ENCODE measurements around the gene MRPL12. TPM values are rescaled to one million over a fixed set of nuclear protein-coding genes. Genes with fewer than 3 reads are reported as not detected.

The MRPL12 gene
- total and polyA plus RNA-seq, 2 of the 8 experiments (the other 6 are each of a cell fraction or from before 2014, with no cell fraction given): 120 to 141 TPM

GRCh38 chr17:81716674-81716996, 13.5 kb downstream of the MRPL12 start:
- Histone ChIP-seq H4K91ac (replicated peaks; ENCODE audit: insufficient read length, low read length) (no peak overlapping the region), H4K20me1 (replicated peaks in 1 of 2; ENCODE audit: control insufficient read depth in 1 of 2, insufficient read depth in 2 of 2, low read length in 2 of 2) (peaks cover 3 to 10% of the 10 kb centered on the region in 2 experiments), H3K23ac (ENCODE audit: insufficient read length) (no peak overlapping the region), H3K36me3 (ENCODE audit: control insufficient read depth in 2 of 4, insufficient read depth in 4 of 4, low read length in 3 of 4) (peaks cover 0 to 9% (median 0%) of the 10 kb centered on the region in 4 experiments; a peak in 3 of 8 replicates), H3K4me1 (replicated peaks in 1 of 4; ENCODE audit: control insufficient read depth in 3 of 4, insufficient read depth in 4 of 4, low read length in 3 of 4) (peaks cover 0 to 15% (median 8%) of the 10 kb centered on the region in 4 experiments; a peak in 5 of 7 replicates), H2AK5ac (ENCODE audit: low read depth, low read length) (no peak overlapping the region), H3K79me2 (ENCODE audit: control insufficient read depth in 1 of 2, insufficient read depth in 2 of 2, low read length in 2 of 2) (peaks cover 0 to 7% of the 10 kb centered on the region in 2 experiments; a peak in 1 of 4 replicates), H3K4me2 (ENCODE audit: insufficient read depth in 1 of 2, low read depth in 2 of 2, low read length in 2 of 2) (no peak overlapping the region), H3K9ac (replicated peaks in 1 of 4; ENCODE audit: extremely low read depth in 1 of 4, low read depth in 3 of 4, low read length in 3 of 4) (no peak overlapping the region), H2BK12ac (ENCODE audit: low read depth, low read length) (no peak overlapping the region), H4K8ac (ENCODE audit: extremely low read depth, insufficient read depth, low read length) (no peak overlapping the region), H2BK120ac (replicated peaks; ENCODE audit: low read depth, low read length) (no peak overlapping the region), H2AFZ (ENCODE audit: low read length) (no peak overlapping the region), H2BK15ac (ENCODE audit: low read length) (no peak overlapping the region), H3K56ac (replicated peaks; ENCODE audit: insufficient read length, low read depth, low read length) (no peak overlapping the region), H2BK20ac (ENCODE audit: low read length) (no peak overlapping the region), H2BK5ac (ENCODE audit: low read depth, low read length) (no peak overlapping the region), H3K4me3 (ENCODE audit: extremely low read depth in 1 of 4, insufficient read depth in 2 of 4, low read depth in 3 of 4, low read length in 4 of 4) (no peak overlapping the region), H3K27me3 (replicated peaks in 1 of 4; ENCODE audit: control insufficient read depth in 3 of 4, extremely low read depth in 1 of 4, insufficient read depth in 3 of 4, low read length in 3 of 4) (no peaks in the 10 kb centered on the region), H4K5ac (ENCODE audit: insufficient read length, low read depth, low read length) (no peak overlapping the region), H3K27ac (ENCODE audit: low read depth, low read length) (no peak overlapping the region), H3K9me3 (ENCODE audit: insufficient read depth in 2 of 2, low read depth in 1 of 2, low read length in 1 of 2) (no peaks in the 10 kb centered on the region), H3K79me1 (ENCODE audit: low read depth, low read length) (peaks cover 8% of the 10 kb centered on the region; the same call in 1 of the 2 replicates), H3K4ac (replicated peaks; ENCODE audit: insufficient read length, low read depth, low read length) (no peak overlapping the region), H3K14ac (ENCODE audit: insufficient read length) (no peak overlapping the region), H3K23me2 (ENCODE audit: low read depth, low read length) (peaks cover 8% of the 10 kb centered on the region; the same call in 1 of the 2 replicates), H3K18ac (ENCODE audit: extremely low read depth, low read length) (no peak overlapping the region)
- DNase-seq (ENCODE audit: low read depth in 1 of 2, low spot score in 2 of 2) (no peak), FAIRE-seq (no peak)
- CTCF ChIA-PET (ENCODE audit: partially characterized antibody): interaction anchor here (1.6 to 2.5 kb wide), 2 partner anchors 9 to 106 kb away, joined by 4 to 13 read pairs; no protein-coding TSS in a partner anchor
- POLR2A ChIA-PET (ENCODE audit: partially characterized antibody): interaction anchor here (1.1 to 25.9 kb wide), 3 partner anchors 8 to 214 kb away, joined by 3 to 436 read pairs (median 348); partner anchors contain the start of genes ARL16, HGS, MRPL12 and SLC25A10
- WGBS, 2 experiments (ENCODE audit: extremely low coverage in 1 of 2, insufficient coverage in 1 of 2, insufficient read length in 1 of 2, insufficient replicate concordance in 2 of 2, low coverage in 1 of 2, low lambda C conversion rate in 2 of 2, missing lambda C conversion rate in 1 of 2): 94% methylated on average over 8 of the region's 12 CpGs; no CpG with 5 or more reads in 1 of the 2 experiments
- no peak for TF ChIP-seq ATF2 (IDR thresholded peaks at IDR 0.05; ENCODE audit: low read length)
- no peak for TF ChIP-seq SIRT6 (IDR thresholded peaks at IDR 0.05; ENCODE audit: low read length)
- TF ChIP-seq KDM5A (IDR thresholded peaks at IDR 0.05; ENCODE audit: low read length): no peak
- TF ChIP-seq GTF2F1 (IDR thresholded peaks at IDR 0.05; ENCODE audit: borderline replicate concordance, low read depth, low read length): no peak
- TF ChIP-seq TAF1 (IDR thresholded peaks at IDR 0.05; ENCODE audit: low read depth, low read length): no peak
- no peak for TF ChIP-seq TCF12 (IDR thresholded peaks at IDR 0.05; ENCODE audit: low read depth, low read length)
- TF ChIP-seq CTCF (IDR thresholded peaks at IDR 0.05; ENCODE audit: control extremely low read depth in 1 of 3, insufficient read depth in 1 of 3, low read depth in 1 of 3, low read length in 3 of 3): no peak
- no peak for TF ChIP-seq TAF7 (optimal IDR thresholded peaks at IDR 0.05; ENCODE audit: borderline replicate concordance, low read depth, low read length)
- TF ChIP-seq MAX (IDR thresholded peaks at IDR 0.05): no peak
